Transverse colon (tissue), 4 donors: ENCODE data around the gene CFAP52.

Experiments used
- EP300 ChIP-seq: sonication (generic); formaldehyde crosslinking; IDR thresholded peaks from one replicate; pipeline ENCODE4 v1.6.1; 2017; ENCODE audit warnings: antibody characterized with exemption, low read depth
- POLR2A ChIP-seq: fragments of 450-650 bp; IDR thresholded peaks from one replicate; pipeline ENCODE4 v1.6.1; 2016; ENCODE audit warnings: antibody characterized with exemption, mild to moderate bottlenecking, moderate library complexity
- POLR2AphosphoS5 ChIP-seq, 3 donors: sonication (generic); formaldehyde crosslinking; IDR thresholded peaks; one replicate each; pipeline ENCODE4 v1.6.1; 2016; ENCODE audit warnings: antibody characterized with exemption in 3 of 3
- TF ChIP-seq, protein P1 (sequence below), 5 experiments: fragments of 200-600 bp in 3 of 5; fragments of 450-650 bp in 2 of 5; sonication (generic) in 3 of 5; IDR thresholded peaks; 1 replicate in 2 of 5; 2 replicates in 3 of 5; pipeline ENCODE4 v1.5.1; 2016 to 2017; ENCODE audit warnings: antibody characterized with exemption in 5 of 5, inconsistent platforms in 3 of 5, mild to moderate bottlenecking in 2 of 5, moderate library complexity in 1 of 5

DNA sequence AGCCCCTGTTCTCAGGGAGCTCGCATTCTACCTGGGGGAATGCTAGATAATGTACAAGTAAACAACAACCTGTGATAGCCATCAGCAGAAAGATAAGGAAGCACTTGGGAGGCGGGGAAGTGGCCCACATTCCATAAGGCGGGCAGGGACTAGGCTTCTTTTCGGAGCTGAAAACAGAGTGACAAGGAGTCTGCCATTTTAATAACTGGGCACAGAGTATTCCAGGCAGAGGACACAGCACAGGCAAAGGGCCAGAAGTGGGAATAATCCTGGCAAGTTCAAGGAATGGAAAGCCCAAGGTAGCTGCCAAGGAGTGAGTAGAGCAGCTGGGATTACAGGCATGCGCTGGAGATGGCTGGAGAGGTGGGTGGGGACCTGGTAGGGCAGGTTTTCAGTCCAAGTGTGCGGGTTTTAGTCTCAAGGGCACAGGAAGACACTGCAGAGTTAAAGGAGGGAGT is 93.1 kb downstream of the CFAP52 start:
- TF ChIP-seq, protein P1, sequence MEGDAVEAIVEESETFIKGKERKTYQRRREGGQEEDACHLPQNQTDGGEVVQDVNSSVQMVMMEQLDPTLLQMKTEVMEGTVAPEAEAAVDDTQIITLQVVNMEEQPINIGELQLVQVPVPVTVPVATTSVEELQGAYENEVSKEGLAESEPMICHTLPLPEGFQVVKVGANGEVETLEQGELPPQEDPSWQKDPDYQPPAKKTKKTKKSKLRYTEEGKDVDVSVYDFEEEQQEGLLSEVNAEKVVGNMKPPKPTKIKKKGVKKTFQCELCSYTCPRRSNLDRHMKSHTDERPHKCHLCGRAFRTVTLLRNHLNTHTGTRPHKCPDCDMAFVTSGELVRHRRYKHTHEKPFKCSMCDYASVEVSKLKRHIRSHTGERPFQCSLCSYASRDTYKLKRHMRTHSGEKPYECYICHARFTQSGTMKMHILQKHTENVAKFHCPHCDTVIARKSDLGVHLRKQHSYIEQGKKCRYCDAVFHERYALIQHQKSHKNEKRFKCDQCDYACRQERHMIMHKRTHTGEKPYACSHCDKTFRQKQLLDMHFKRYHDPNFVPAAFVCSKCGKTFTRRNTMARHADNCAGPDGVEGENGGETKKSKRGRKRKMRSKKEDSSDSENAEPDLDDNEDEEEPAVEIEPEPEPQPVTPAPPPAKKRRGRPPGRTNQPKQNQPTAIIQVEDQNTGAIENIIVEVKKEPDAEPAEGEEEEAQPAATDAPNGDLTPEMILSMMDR (IDR thresholded peaks at IDR 0.05) = no peak
- TF ChIP-seq POLR2A (no peak), EP300 (no peak), POLR2AphosphoS5 (IDR thresholded peaks at IDR 0.05) (no peak)
